ENCODE data around the gene C17orf78. TPM values are rescaled to one million over a fixed set of nuclear protein-coding genes. Genes with fewer than 3 reads are reported as not detected.

Gene C17orf78
- total and polyA plus RNA-seq, 9 donors = not detected

GRCh38 chr17:37388266-37388665, 12.5 kb downstream of the C17orf78 start:
- Histone ChIP-seq H3K4me1 (ENCODE audit: insufficient read depth) (peaks cover 1% of the 10 kb centered on the region), H3K9me3 (no peaks in the 10 kb centered on the region), H3K4me3 (no peak overlapping the region), H3K27me3 (no peaks in the 10 kb centered on the region), H3K27ac (no peak overlapping the region), H3K36me3 (no peaks in the 10 kb centered on the region)
- 79 to 91% (median 79%) methylated on average over 3 of the region's 3 CpGs for WGBS, 3 donors
- DNase-seq = no peak
- intact Hi-C loops (cut with DNase I) = no loop called here
- TF ChIP-seq CTCF (IDR thresholded peaks at IDR 0.05) (no peak), EP300 (IDR thresholded peaks at IDR 0.05) (no peak), POLR2A (IDR thresholded peaks at IDR 0.05) (no peak)

DNA sequence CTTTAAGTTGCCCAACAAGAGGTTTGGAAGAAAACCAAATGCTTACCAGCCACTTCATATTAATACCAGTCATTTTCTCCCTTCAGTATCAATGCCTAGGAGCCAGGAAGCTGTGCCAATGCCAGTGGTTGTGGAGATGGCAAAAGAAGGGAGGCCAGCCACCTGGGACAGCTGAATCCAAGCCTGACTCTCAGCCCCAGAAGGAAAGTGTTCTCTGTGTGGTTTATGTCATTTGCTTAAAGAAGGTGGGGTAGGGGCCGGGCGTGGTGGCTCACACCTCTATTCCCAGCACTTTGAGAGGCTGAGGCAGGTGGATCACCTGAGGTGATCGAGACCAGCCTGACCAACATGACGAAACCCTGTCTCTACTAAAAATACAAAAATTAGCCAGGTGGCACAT, 13.4 kb downstream of the C17orf78 start:
- no peak for TF ChIP-seq POLR2A (IDR thresholded peaks at IDR 0.05)
- H3K27me3 ChIP-seq = no peaks in the 10 kb centered on the region
- no peak overlapping the region for H3K4me3 ChIP-seq
- intact Hi-C loops (cut with DNase I) = no loop called here
- H3K9me3 ChIP-seq = no peaks in the 10 kb centered on the region
- no peak for DNase-seq
- 96 to 98% (median 98%) methylated on average over 4 of the region's 4 CpGs for WGBS, 3 donors
- peaks cover 1% of the 10 kb centered on the region for H3K4me1 ChIP-seq (ENCODE audit: insufficient read depth)
- no peak overlapping the region for H3K27ac ChIP-seq
- H3K36me3 ChIP-seq = no peaks in the 10 kb centered on the region

GRCh38 chr17:37391146-37391545, 15.4 kb downstream of the C17orf78 start:
- intact Hi-C loops (cut with DNase I) = no loop called here
- no peak overlapping the region for H3K4me3 ChIP-seq
- H3K27me3 ChIP-seq = no peaks in the 10 kb centered on the region
- no peak overlapping the region for H3K27ac ChIP-seq
- 90 to 98% (median 95%) methylated on average over 6 of the region's 6 CpGs for WGBS, 3 donors
- H3K9me3 ChIP-seq = no peaks in the 10 kb centered on the region
- no peaks in the 10 kb centered on the region for H3K36me3 ChIP-seq
- no peak for TF ChIP-seq CTCF (IDR thresholded peaks at IDR 0.05)
- TF ChIP-seq EP300 (IDR thresholded peaks at IDR 0.05) = no peak
- no peak for TF ChIP-seq POLR2A (IDR thresholded peaks at IDR 0.05)
- no peak for DNase-seq
- H3K4me1 ChIP-seq (ENCODE audit: insufficient read depth) = peaks cover 1% of the 10 kb centered on the region

- no peak overlapping the region for H3K27ac ChIP-seq
Measured at GRCh38 chr17:37392024-37392590, 16.3 kb downstream of the C17orf78 start.

DNA sequence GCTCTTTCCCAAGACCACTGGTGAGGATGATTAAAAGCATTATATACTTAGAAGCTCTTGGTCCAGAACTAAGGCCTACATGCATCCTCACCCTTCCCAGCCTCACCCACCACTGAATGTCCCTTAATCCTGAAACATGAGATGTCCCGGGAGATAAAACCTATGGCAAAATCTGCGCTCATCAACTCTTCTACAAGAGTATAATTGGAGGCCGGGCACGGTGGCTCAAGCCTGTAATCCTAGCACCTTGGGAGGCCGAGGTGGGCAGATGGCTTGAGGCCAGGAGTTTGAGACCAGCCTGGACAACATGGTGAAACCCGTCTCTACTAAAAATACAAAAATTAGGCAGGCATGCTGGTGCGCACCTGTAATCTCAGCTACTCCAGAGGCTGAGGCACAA, 17.6 kb downstream of the C17orf78 start:
- TF ChIP-seq CTCF (IDR thresholded peaks at IDR 0.05) = no peak
- TF ChIP-seq EP300 (IDR thresholded peaks at IDR 0.05) = no peak
- no peak for TF ChIP-seq POLR2A (IDR thresholded peaks at IDR 0.05)
- H3K27me3 ChIP-seq = no peaks in the 10 kb centered on the region
- H3K36me3 ChIP-seq = no peaks in the 10 kb centered on the region
- 95 to 98% (median 96%) methylated on average over 7 of the region's 7 CpGs for WGBS, 3 donors
- H3K4me3 ChIP-seq = no peak overlapping the region
- H3K9me3 ChIP-seq = no peaks in the 10 kb centered on the region
- no peak for DNase-seq
- peaks cover 1% of the 10 kb centered on the region for H3K4me1 ChIP-seq (ENCODE audit: insufficient read depth)
- intact Hi-C loops (cut with DNase I) = no loop called here
- H3K27ac ChIP-seq = no peak overlapping the region

More at GRCh38 chr17:37392024-37392590, 16.3 kb downstream of the C17orf78 start:
- Histone ChIP-seq H3K4me3 (no peak overlapping the region), H3K27me3 (no peaks in the 10 kb centered on the region), H3K36me3 (no peaks in the 10 kb centered on the region), H3K4me1 (ENCODE audit: insufficient read depth) (peaks cover 1% of the 10 kb centered on the region), H3K9me3 (no peaks in the 10 kb centered on the region)
- DNase-seq = no peak
- intact Hi-C loops (cut with DNase I) = no loop called here
- TF ChIP-seq POLR2A (IDR thresholded peaks at IDR 0.05) (no peak), EP300 (IDR thresholded peaks at IDR 0.05) (no peak)
- 38 to 43% (median 41%) methylated on average over 3 of the region's 3 CpGs for WGBS, 3 donors

Data from ovary (tissue), 9 donors.